A375 (cell line): ENCODE measurements around the gene STAC2. TPM values are rescaled to one million over a fixed set of nuclear protein-coding genes. Genes with fewer than 3 reads are reported as not detected.

Experiments
- total RNA-seq: library from RNA; depleted of rRNA; stranded (reverse); fragments of >200 nt; shearing (Covaris generic); gene quantifications from 2 replicates; pipeline ENCODE4 v1.2.3, GENCODE V29; 2014; rRNA removed

The STAC2 gene
- total RNA-seq, result 0.21 TPM in 1 of 2 replicates, not detected in the other

GRCh38 chr17:39225308-39225958, at the start of gene STAC2:
Gene STAC2, minus strand, starts transcription at chr17:39225945. Its CDS starts 443 bp downstream, at chr17:39225502.

GRCh38 chr17:39200070-39200879, 25.5 kb downstream of the STAC2 start, which contains the start of gene RPL19:
Gene RPL19, plus strand, starts transcription at chr17:39200283. Its CDS starts 62 bp downstream, at chr17:39200345.

GRCh38 chr17:39197380-39198185, 28.2 kb downstream of the STAC2 start, which contains the start of gene CACNB1:
Gene CACNB1, minus strand, starts transcription at chr17:39197669. Its CDS starts 174 bp downstream, at chr17:39197495.

GRCh38 chr17:39165841-39166349, 59.9 kb downstream of the STAC2 start, which contains the start of gene ARL5C:
Gene ARL5C, minus strand, starts transcription at chr17:39166161. Its CDS starts 401 bp downstream, at chr17:39165760.

Other genes with a start within 250 kb of the STAC2 start
- under 0.01 and 0.05 TPM in 2 replicates for gene PLXDC1, start 74.3 kb downstream of the STAC2 start, total RNA-seq
- not detected in 2 replicates for gene ARL5C, start 59.8 kb downstream of the STAC2 start, total RNA-seq
- 4.0 and 4.7 TPM in 2 replicates for gene CACNB1, start 28.3 kb downstream of the STAC2 start, total RNA-seq
- 4,653 and 5,084 TPM in 2 replicates for gene RPL19, start 25.7 kb downstream of the STAC2 start, total RNA-seq
- gene FBXL20, start 175.7 kb upstream of the STAC2 start, total RNA-seq, result 8.2 and 13.2 TPM in 2 replicates
- gene MED1, start 225.3 kb upstream of the STAC2 start, total RNA-seq, result 27.1 and 29.2 TPM in 2 replicates
- 45.3 and 48.8 TPM in 2 replicates for gene CDK12, start 235.5 kb upstream of the STAC2 start, total RNA-seq